GM10847 (cell line): ENCODE results near the gene CALHM1.

Source experiments
- POLR2A ChIP-seq: IDR thresholded peaks from 2 replicates; pipeline ENCODE4 v1.6.1; 2011; ENCODE audit not compliant: insufficient read length; ENCODE audit errors: extremely low read depth

The CALHM1 gene

GRCh38 chr10:103492655-103493261 is 34.1 kb upstream of the CALHM1 start:
- TF ChIP-seq POLR2A = no peak

GRCh38 chr10:103491729-103492364 is 33.1 kb upstream of the CALHM1 start:
- TF ChIP-seq POLR2A = no peak

GRCh38 chr10:103490986-103491314 is 32.2 kb upstream of the CALHM1 start:
- no peak for TF ChIP-seq POLR2A

GRCh38 chr10:103487410-103487708 is 28.7 kb upstream of the CALHM1 start:
- no peak for TF ChIP-seq POLR2A

GRCh38 chr10:103481974-103482531 is 23.4 kb upstream of the CALHM1 start:
- no peak for TF ChIP-seq POLR2A

GRCh38 chr10:103480521-103480920 is 21.8 kb upstream of the CALHM1 start:
- TF ChIP-seq POLR2A = no peak

GRCh38 chr10:103479135-103479534 is 20.4 kb upstream of the CALHM1 start, which contains the start of gene CALHM3:
Gene CALHM3, minus strand, starts transcription at chr10:103479240. Its CDS starts 208 bp downstream, at chr10:103479032.
- TF ChIP-seq POLR2A = no peak

- no peak for TF ChIP-seq POLR2A
Observed at GRCh38 chr10:103478671-103479070, 20.0 kb upstream of the CALHM1 start.

- TF ChIP-seq POLR2A = no peak
Observed at GRCh38 chr10:103476046-103476768, 17.5 kb upstream of the CALHM1 start.

GRCh38 chr10:103475437-103475836 is 16.7 kb upstream of the CALHM1 start:
- TF ChIP-seq POLR2A = no peak

- TF ChIP-seq POLR2A = no peak
Observed at GRCh38 chr10:103474077-103474476, 15.4 kb upstream of the CALHM1 start.

- no peak for TF ChIP-seq POLR2A
Observed at GRCh38 chr10:103473261-103473671, 14.6 kb upstream of the CALHM1 start.

GRCh38 chr10:103472005-103472404 is 13.3 kb upstream of the CALHM1 start:
- peak; percentile 25 for TF ChIP-seq POLR2A

GRCh38 chr10:103470761-103471653 is 12.3 kb upstream of the CALHM1 start:
- TF ChIP-seq POLR2A = peak; percentile 56

- no peak for TF ChIP-seq POLR2A
Observed at GRCh38 chr10:103469201-103469600, 10.5 kb upstream of the CALHM1 start.

GRCh38 chr10:103467406-103467805 is 8.7 kb upstream of the CALHM1 start:
- no peak for TF ChIP-seq POLR2A

GRCh38 chr10:103466734-103467133 is 8.0 kb upstream of the CALHM1 start:
- TF ChIP-seq POLR2A = no peak
